IMR-90 (cell line): Measurements from ENCODE around the gene XIST. TPM values are rescaled to one million over a fixed set of nuclear protein-coding genes. Genes with fewer than 3 reads are reported as not detected.

Source experiments
- FOS ChIP-seq: fragments of 150-350 bp; IDR thresholded peaks from 2 replicates; pipeline ENCODE4 v1.6.1; 2016; ENCODE audit warnings: low read depth, low read length
- MAFK ChIP-seq: IDR thresholded peaks from 2 replicates; pipeline ENCODE4 v1.6.1; 2012; ENCODE audit warnings: low read depth, low read length, improper control_type of control experiment
- POLR2A ChIP-seq: IDR thresholded peaks from 2 replicates; pipeline ENCODE4 v1.6.1; 2012; ENCODE audit warnings: mild to moderate bottlenecking, low read depth, low read length
- SMC3 ChIP-seq: fragments of 150-350 bp; IDR thresholded peaks from 2 replicates; pipeline ENCODE4 v1.6.1; 2016; ENCODE audit warnings: low read depth, mild to moderate bottlenecking, antibody characterized with exemption, low read length, moderate library complexity
- polyA plus RNA-seq, 3 experiments: library from polyadenylated mRNA; depleted of rRNA; stranded (reverse); fragments of >200 nt; gene quantifications; 2 replicates each; pipeline ENCODE4 v1.2.3, GENCODE V29; 2012; ENCODE audit warnings: low replicate concordance in 1 of 3
- total RNA-seq: library from RNA; depleted of rRNA; stranded (reverse); fragments of >200 nt; gene quantifications from 2 replicates; pipeline ENCODE4 v1.2.3, GENCODE V29; 2012

Gene XIST
- total and polyA plus RNA-seq, 2 of the 4 experiments (the other 2 are of a cell fraction), result 48.9 to 159 TPM

DNA sequence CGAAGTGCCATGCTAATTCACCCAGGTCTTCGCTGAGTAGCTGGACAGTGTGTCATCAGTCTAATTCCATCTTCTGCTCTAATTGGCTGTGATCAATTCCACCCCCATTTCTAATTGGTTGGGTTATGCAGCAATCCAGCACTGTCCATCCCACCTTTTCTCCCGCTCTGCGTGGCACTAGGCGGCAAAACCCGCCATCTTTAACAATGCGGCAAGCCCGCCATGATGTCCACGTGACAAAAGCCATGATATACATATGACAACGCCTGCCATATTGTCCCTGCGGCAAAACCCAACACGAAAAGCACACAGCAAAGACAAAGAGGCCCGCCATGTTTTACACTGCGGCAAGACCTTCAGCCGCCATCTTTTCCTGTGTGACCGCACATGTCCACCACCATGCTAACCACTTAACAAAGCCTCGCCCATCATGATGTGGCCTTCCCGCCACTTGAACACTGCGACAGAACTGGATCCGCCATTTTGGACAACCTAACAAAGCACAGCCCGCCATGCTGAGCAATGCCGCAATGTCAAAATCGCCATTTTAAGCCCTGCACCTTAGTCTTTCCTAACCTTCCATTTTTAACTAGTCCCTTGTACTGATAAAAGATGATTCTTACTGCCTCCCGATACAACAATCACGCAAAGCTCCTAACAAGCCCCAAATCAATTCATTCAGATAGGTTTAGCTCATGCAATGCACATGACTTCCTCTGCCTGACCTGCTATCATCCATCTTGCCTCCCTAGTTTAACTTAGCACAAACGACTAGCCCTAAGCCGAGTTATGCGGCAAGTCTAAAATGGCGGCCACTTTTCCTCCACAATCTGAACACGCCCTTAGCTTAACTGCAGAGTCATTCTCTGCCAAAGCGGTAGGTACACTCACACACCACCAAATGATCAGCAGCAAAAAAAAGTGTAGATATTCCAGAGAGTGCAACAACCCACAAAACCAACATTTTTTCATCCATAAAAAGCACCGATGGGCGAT is 1.2 kb downstream of the XIST start (continued):
- TF ChIP-seq MAFK (no peak), SMC3 (no peak), FOS (peak; percentile 48; the same call in 1 of the 2 replicates), POLR2A (no peak; the same call in 1 of the 2 replicates)
